ENCODE measurements around the gene LAMTOR1.

DNA sequence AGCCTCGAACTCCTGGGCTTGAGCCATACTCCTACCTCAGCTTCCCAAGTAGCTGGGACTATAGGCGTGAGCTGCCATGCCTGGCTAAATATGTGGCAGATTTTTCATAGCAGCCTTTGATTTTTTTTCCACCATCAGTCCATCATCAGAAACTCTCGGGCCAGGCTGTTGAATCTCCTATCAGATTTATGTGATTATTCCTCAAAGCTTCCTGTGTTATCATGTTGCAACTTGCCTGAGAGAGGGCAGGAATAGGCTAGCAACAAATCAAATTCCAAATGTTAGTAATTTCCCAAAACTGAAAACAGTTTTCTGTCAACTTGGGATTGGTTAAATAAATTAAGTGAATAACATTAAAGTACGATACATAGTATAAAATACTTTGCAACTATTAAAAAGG is 19.0 kb downstream of the LAMTOR1 start:
- TF ChIP-seq, protein P1, sequence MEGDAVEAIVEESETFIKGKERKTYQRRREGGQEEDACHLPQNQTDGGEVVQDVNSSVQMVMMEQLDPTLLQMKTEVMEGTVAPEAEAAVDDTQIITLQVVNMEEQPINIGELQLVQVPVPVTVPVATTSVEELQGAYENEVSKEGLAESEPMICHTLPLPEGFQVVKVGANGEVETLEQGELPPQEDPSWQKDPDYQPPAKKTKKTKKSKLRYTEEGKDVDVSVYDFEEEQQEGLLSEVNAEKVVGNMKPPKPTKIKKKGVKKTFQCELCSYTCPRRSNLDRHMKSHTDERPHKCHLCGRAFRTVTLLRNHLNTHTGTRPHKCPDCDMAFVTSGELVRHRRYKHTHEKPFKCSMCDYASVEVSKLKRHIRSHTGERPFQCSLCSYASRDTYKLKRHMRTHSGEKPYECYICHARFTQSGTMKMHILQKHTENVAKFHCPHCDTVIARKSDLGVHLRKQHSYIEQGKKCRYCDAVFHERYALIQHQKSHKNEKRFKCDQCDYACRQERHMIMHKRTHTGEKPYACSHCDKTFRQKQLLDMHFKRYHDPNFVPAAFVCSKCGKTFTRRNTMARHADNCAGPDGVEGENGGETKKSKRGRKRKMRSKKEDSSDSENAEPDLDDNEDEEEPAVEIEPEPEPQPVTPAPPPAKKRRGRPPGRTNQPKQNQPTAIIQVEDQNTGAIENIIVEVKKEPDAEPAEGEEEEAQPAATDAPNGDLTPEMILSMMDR (IDR thresholded peaks at IDR 0.05), result no peak
- no peak for TF ChIP-seq POLR2A (IDR thresholded peaks at IDR 0.05)
- no peak for TF ChIP-seq POLR2AphosphoS5 (IDR thresholded peaks at IDR 0.05)
- no peak for TF ChIP-seq EP300 (IDR thresholded peaks at IDR 0.05)
